NOMO-1 (cell line): ENCODE results near the gene MARK3.
A peak's percentile ranks its signal among the peaks of the same experiment; 100 is the strongest.
"Not testable (repeated sequence)": the region's sequence is repeated elsewhere in the genome, so short reads cannot be mapped to it uniquely, and the experiment has no call there.

Source experiments
- DNase-seq, 2 experiments: peaks; one replicate each; lab custom pipeline; 2025; ENCODE audit not compliant: unreplicated experiment in 2 of 2; lab: John Stamatoyannopoulos, UW

MARK3 gene

GRCh38 chr14:103509864-103510723 is 124.9 kb downstream of the MARK3 start:
- DNase-seq: no peak

- DNase-seq: no peak
Observed at GRCh38 chr14:103510724-103511693, 125.8 kb downstream of the MARK3 start.

- DNase-seq: not testable (repeated sequence)
Observed at GRCh38 chr14:103512180-103512579, 127.0 kb downstream of the MARK3 start.

GRCh38 chr14:103512701-103513611 is 127.7 kb downstream of the MARK3 start:
- no peak for DNase-seq

GRCh38 chr14:103514596-103515421 is 129.6 kb downstream of the MARK3 start:
- DNase-seq: no peak

- no peak for DNase-seq
Observed at GRCh38 chr14:103516426-103517173, 131.4 kb downstream of the MARK3 start.

GRCh38 chr14:103517174-103517566 is 132.0 kb downstream of the MARK3 start:
- DNase-seq: no peak

- no peak for DNase-seq
Observed at GRCh38 chr14:103517721-103518421, 132.7 kb downstream of the MARK3 start.

GRCh38 chr14:103518422-103519042 is 133.3 kb downstream of the MARK3 start:
- peak; percentile 22 to 26 for DNase-seq

- no peak for DNase-seq
Observed at GRCh38 chr14:103519043-103519836, 134.0 kb downstream of the MARK3 start.

- DNase-seq: no peak
Observed at GRCh38 chr14:103519837-103520212, 134.6 kb downstream of the MARK3 start.

- no peak for DNase-seq
Observed at GRCh38 chr14:103520269-103520656, 135.0 kb downstream of the MARK3 start.

GRCh38 chr14:103520657-103521437 is 135.6 kb downstream of the MARK3 start:
- peak; percentile 76 to 82 for DNase-seq

GRCh38 chr14:103521438-103521950 is 136.3 kb downstream of the MARK3 start:
- DNase-seq: no peak

GRCh38 chr14:103521951-103522563 is 136.8 kb downstream of the MARK3 start:
- no peak for DNase-seq
